AG04449 (cell line): ENCODE data around the gene NPBWR2.

Experiments
- CTCF ChIA-PET: fragments of 350-600 bp; formaldehyde crosslinking; extraction: SDS; loops from one replicate; lab custom pipeline; 2021; ENCODE audit warnings: antibody characterized with exemption; lab: Yijun Ruan, JAX
- POLR2A ChIA-PET: fragments of 400-600, 350-600 bp; formaldehyde crosslinking; extraction: SDS; loops from one replicate; lab custom pipeline; 2020; ENCODE audit warnings: antibody characterized with exemption, inconsistent platforms; lab: Yijun Ruan, JAX
- DNase-seq: peaks from one replicate; pipeline ENCODE4 v3.0.0-alpha.2; 2010; ENCODE audit warnings: low read depth, low spot score
- H3K4me3 ChIP-seq: 2 replicates; pipeline ENCODE4 v1.5.1; 2011; ENCODE audit warnings: low read depth, mild to moderate bottlenecking, control low read depth, low read length
- CTCF ChIP-seq: IDR thresholded peaks from one replicate; pipeline ENCODE4 v1.5.1; 2011; ENCODE audit warnings: mild to moderate bottlenecking, moderate library complexity, low read length, control low read depth, inconsistent platforms; ENCODE audit not compliant: insufficient read depth; ENCODE audit errors: missing control alignments

Gene NPBWR2

GRCh38 chr20:64153410-64153809 lies 46.0 kb upstream of the NPBWR2 start:
- TF ChIP-seq CTCF: no peak
- no peak overlapping the region for H3K4me3 ChIP-seq
- CTCF ChIA-PET: interaction anchor here (1.6 kb wide), 1 partner anchor 33 kb away, joined by 5 read pairs; no protein-coding TSS in a partner anchor
- DNase-seq: no peak
- POLR2A ChIA-PET: no interaction called here

- ChIA-PET POLR2A (no interaction called here), CTCF (no interaction called here)
- TF ChIP-seq CTCF: no peak
Observed at GRCh38 chr20:64152906-64153305, 45.5 kb upstream of the NPBWR2 start.

GRCh38 chr20:64151633-64152530 lies 44.5 kb upstream of the NPBWR2 start:
- H3K4me3 ChIP-seq: no peak overlapping the region
- DNase-seq: no peak
- no peak for TF ChIP-seq CTCF
- ChIA-PET POLR2A (no interaction called here), CTCF (interaction anchor here (0.8 kb wide), 1 partner anchor 10 kb away, joined by 3 read pairs; no protein-coding TSS in a partner anchor)

More at GRCh38 chr20:64152906-64153305, 45.5 kb upstream of the NPBWR2 start:
- no peak for DNase-seq
- no peak overlapping the region for H3K4me3 ChIP-seq

GRCh38 chr20:64150756-64151632 lies 43.6 kb upstream of the NPBWR2 start:
- no peak for DNase-seq
- POLR2A ChIA-PET: no interaction called here
- no peak overlapping the region for H3K4me3 ChIP-seq
- CTCF ChIA-PET: interaction anchor here (0.8 kb wide), 1 partner anchor 11 kb away, joined by 3 read pairs; no protein-coding TSS in a partner anchor
- TF ChIP-seq CTCF: no peak

GRCh38 chr20:64149809-64150560 lies 42.6 kb upstream of the NPBWR2 start:
- ChIA-PET CTCF (no interaction called here), POLR2A (no interaction called here)
- H3K4me3 ChIP-seq: no peak overlapping the region
- TF ChIP-seq CTCF: no peak
- DNase-seq: no peak
